ENCODE data around the gene FDX2. TPM values are rescaled to one million over a fixed set of nuclear protein-coding genes. Genes with fewer than 3 reads are reported as not detected.

Gene FDX2
- total and polyA plus RNA-seq, 2 of the 13 experiments (the other 11 are each of a cell fraction or from before 2014, with no cell fraction given), result 21.0 to 24.7 TPM

- no peak for TF ChIP-seq NR2F6 (IDR thresholded peaks at IDR 0.05)
- TF ChIP-seq NR2F6 (CRISPR knock-in tag; IDR thresholded peaks at IDR 0.05), result peak; percentile 35; the same call in 1 of the 2 replicates
- TF ChIP-seq, protein P1, sequence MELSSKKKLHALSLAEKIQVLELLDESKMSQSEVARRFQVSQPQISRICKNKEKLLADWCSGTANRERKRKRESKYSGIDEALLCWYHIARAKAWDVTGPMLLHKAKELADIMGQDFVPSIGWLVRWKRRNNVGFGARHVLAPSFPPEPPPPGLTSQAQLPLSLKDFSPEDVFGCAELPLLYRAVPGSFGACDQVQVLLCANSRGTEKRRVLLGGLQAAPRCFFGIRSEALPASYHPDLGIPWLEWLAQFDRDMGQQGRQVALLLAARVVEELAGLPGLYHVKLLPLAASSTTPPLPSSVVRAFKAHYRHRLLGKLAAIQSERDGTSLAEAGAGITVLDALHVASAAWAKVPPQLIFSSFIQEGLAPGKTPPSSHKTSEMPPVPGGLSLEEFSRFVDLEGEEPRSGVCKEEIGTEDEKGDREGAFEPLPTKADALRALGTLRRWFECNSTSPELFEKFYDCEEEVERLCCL (CRISPR knock-in tag; IDR thresholded peaks at IDR 0.05; ENCODE audit: borderline replicate concordance), result no peak
- TF ChIP-seq ZNF367 (CRISPR knock-in tag; IDR thresholded peaks at IDR 0.05; ENCODE audit: borderline replicate concordance), result no peak
- TF ChIP-seq SP5 (CRISPR knock-in tag; IDR thresholded peaks at IDR 0.05; ENCODE audit: borderline replicate concordance, low read depth), result 0 out of 2 replicates have a peak, but pooled peaks have one; percentile 17
- no peak for TF ChIP-seq FOXA1 (IDR thresholded peaks at IDR 0.05)
- TF ChIP-seq FOXA1 (CRISPR knock-in tag; IDR thresholded peaks at IDR 0.05), result peak; percentile 80; the same call in 1 of the 2 replicates
- TF ChIP-seq, protein P2, sequence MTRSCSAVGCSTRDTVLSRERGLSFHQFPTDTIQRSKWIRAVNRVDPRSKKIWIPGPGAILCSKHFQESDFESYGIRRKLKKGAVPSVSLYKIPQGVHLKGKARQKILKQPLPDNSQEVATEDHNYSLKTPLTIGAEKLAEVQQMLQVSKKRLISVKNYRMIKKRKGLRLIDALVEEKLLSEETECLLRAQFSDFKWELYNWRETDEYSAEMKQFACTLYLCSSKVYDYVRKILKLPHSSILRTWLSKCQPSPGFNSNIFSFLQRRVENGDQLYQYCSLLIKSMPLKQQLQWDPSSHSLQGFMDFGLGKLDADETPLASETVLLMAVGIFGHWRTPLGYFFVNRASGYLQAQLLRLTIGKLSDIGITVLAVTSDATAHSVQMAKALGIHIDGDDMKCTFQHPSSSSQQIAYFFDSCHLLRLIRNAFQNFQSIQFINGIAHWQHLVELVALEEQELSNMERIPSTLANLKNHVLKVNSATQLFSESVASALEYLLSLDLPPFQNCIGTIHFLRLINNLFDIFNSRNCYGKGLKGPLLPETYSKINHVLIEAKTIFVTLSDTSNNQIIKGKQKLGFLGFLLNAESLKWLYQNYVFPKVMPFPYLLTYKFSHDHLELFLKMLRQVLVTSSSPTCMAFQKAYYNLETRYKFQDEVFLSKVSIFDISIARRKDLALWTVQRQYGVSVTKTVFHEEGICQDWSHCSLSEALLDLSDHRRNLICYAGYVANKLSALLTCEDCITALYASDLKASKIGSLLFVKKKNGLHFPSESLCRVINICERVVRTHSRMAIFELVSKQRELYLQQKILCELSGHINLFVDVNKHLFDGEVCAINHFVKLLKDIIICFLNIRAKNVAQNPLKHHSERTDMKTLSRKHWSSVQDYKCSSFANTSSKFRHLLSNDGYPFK (CRISPR knock-in tag; IDR thresholded peaks at IDR 0.05; ENCODE audit: borderline replicate concordance), result no peak
These were observed 30.7 kb upstream of the FDX2 start (continued) for GRCh38 chr19:10346509-10346908.

- H3K9ac ChIP-seq (ENCODE audit: insufficient read depth, low read depth, low read length), result no peak overlapping the region
- no peak overlapping the region for H2AFZ ChIP-seq (ENCODE audit: low read length)
- no peaks in the 10 kb centered on the region for H3K79me2 ChIP-seq (ENCODE audit: insufficient read depth, low read length)
- H3K4me3 ChIP-seq (replicated peaks in 1 of 3; ENCODE audit: insufficient read depth in 1 of 3, low read depth in 2 of 3, low read length in 3 of 3), result no peak overlapping the region
- peaks cover 32% of the 10 kb centered on the region for H3K4me1 ChIP-seq (ENCODE audit: insufficient read depth, low read length)
- no peak for TF ChIP-seq SP1 (IDR thresholded peaks at IDR 0.05)
- no peak for TF ChIP-seq SP1 (CRISPR knock-in tag; IDR thresholded peaks at IDR 0.05)
- ChIA-PET CTCF (ENCODE audit: low intra/inter-chr PET ratio, low total read pairs) (no interaction called here), POLR2A (interaction anchor here (2.4 to 6.5 kb wide), 2 partner anchors 10 to 36 kb away, joined by 6 to 38 read pairs; partner anchors contain the start of genes RAVER1 and TYK2)
- intact Hi-C loops (cut with micrococcal nuclease; ENCODE audit: unreplicated experiment) (no loop called here), in situ Hi-C loops (cut with HindIII; ENCODE audit: extremely low pct_ligation_motif_present, low pct_unique_long_range_greater_than_20kb) (no loop called here)
- H3K27me3 ChIP-seq (ENCODE audit: control insufficient read depth in 1 of 2, insufficient read depth in 2 of 2, low read length in 2 of 2), result peaks cover 0 to 1% of the 10 kb centered on the region in 2 experiments; a peak in 2 of 5 replicates
- H3K27ac ChIP-seq (ENCODE audit: extremely low read length, insufficient read depth, low read length), result no peak overlapping the region
- BruUV-seq (replicated peaks), result no TSS peak
- no peaks in the 10 kb centered on the region for H4K20me1 ChIP-seq (ENCODE audit: insufficient read depth, low read length)
- FAIRE-seq (no peak), ATAC-seq (no peak), DNase-seq (ENCODE audit: low spot score) (no peak)
- no peaks in the 10 kb centered on the region for H3K36me3 ChIP-seq (replicated peaks in 1 of 2; ENCODE audit: control insufficient read depth in 1 of 2, insufficient read depth in 2 of 2, low read length in 2 of 2)
- WGBS (ENCODE audit: low lambda C conversion rate), result 91% methylated on average over 10 of the region's 10 CpGs
- no peaks in the 10 kb centered on the region for H3K9me3 ChIP-seq (ENCODE audit: low read length)
- H3K4me2 ChIP-seq (ENCODE audit: low read depth, low read length), result no peak overlapping the region
These were observed 29.0 kb upstream of the FDX2 start for GRCh38 chr19:10344780-10345179.
